ENCODE results near the gene TMC3.

TMC3 gene

GRCh38 chr15:81297603-81298575, 76.1 kb downstream of the TMC3 start:
- ATAC-seq (no peak), DNase-seq (no peak)

GRCh38 chr15:81297147-81297572, 76.9 kb downstream of the TMC3 start:
- DNase-seq (no peak), ATAC-seq (no peak)

GRCh38 chr15:81296673-81297072, 77.3 kb downstream of the TMC3 start:
- DNase-seq (peak; percentile 72), ATAC-seq (peak; percentile 58)

- DNase-seq (no peak), ATAC-seq (no peak)
These were observed 77.8 kb downstream of the TMC3 start for GRCh38 chr15:81296186-81296585.

- no peak for DNase-seq
- no peak for ATAC-seq
These were observed 78.4 kb downstream of the TMC3 start for GRCh38 chr15:81295486-81296121.

- DNase-seq = peak; percentile 45
These were observed 79.5 kb downstream of the TMC3 start for GRCh38 chr15:81294516-81294880.

GRCh38 chr15:81293728-81294515, 80.1 kb downstream of the TMC3 start:
- peak; percentile 79 for DNase-seq

More at GRCh38 chr15:81294516-81294880, 79.5 kb downstream of the TMC3 start:
- ATAC-seq = no peak

GRCh38 chr15:81292523-81293001, 81.5 kb downstream of the TMC3 start:
- DNase-seq = peak; percentile 68
- peak; percentile 37 for ATAC-seq

More at GRCh38 chr15:81293728-81294515, 80.1 kb downstream of the TMC3 start:
- ATAC-seq = peak; percentile 66

- no peak for DNase-seq
- no peak for ATAC-seq
These were observed 82.0 kb downstream of the TMC3 start for GRCh38 chr15:81291916-81292522.

GRCh38 chr15:81289910-81290309, 84.1 kb downstream of the TMC3 start:
- DNase-seq = no peak
- no peak for ATAC-seq

- ATAC-seq = no peak
- no peak for DNase-seq
These were observed 85.4 kb downstream of the TMC3 start for GRCh38 chr15:81288616-81289015.

GRCh38 chr15:81288040-81288439, 86.0 kb downstream of the TMC3 start:
- no peak for DNase-seq
- no peak for ATAC-seq

- peak; percentile 76 for ATAC-seq
These were observed 87.3 kb downstream of the TMC3 start for GRCh38 chr15:81286621-81287121.

GRCh38 chr15:81285461-81285860, 88.6 kb downstream of the TMC3 start:
- no peak for DNase-seq
- no peak for ATAC-seq

More at GRCh38 chr15:81286621-81287121, 87.3 kb downstream of the TMC3 start:
- no peak for DNase-seq

GRCh38 chr15:81284256-81285031, 89.6 kb downstream of the TMC3 start:
- ATAC-seq (no peak), DNase-seq (no peak)

GRCh38 chr15:81282911-81283310, 91.1 kb downstream of the TMC3 start:
- ATAC-seq = no peak
- no peak for DNase-seq

GRCh38 chr15:81282606-81282895, 91.5 kb downstream of the TMC3 start:
- ATAC-seq (no peak), DNase-seq (no peak)

- ATAC-seq = no peak
- no peak for DNase-seq
These were observed 92.0 kb downstream of the TMC3 start for GRCh38 chr15:81281766-81282605.

GRCh38 chr15:81281456-81281735, 92.6 kb downstream of the TMC3 start:
- no peak for ATAC-seq

More at GRCh38 chr15:81281456-81281735, 92.6 kb downstream of the TMC3 start:
- no peak for DNase-seq
